KG1 (cell line): ENCODE measurements around the gene CDC27.
"Not testable (repeated sequence)": the region's sequence is repeated elsewhere in the genome, so short reads cannot be mapped to it uniquely, and the experiment has no call there.

ENCODE experiments used
- DNase-seq: peaks from one replicate; lab custom pipeline; 2025; lab: John Stamatoyannopoulos, UW

The CDC27 gene

DNA sequence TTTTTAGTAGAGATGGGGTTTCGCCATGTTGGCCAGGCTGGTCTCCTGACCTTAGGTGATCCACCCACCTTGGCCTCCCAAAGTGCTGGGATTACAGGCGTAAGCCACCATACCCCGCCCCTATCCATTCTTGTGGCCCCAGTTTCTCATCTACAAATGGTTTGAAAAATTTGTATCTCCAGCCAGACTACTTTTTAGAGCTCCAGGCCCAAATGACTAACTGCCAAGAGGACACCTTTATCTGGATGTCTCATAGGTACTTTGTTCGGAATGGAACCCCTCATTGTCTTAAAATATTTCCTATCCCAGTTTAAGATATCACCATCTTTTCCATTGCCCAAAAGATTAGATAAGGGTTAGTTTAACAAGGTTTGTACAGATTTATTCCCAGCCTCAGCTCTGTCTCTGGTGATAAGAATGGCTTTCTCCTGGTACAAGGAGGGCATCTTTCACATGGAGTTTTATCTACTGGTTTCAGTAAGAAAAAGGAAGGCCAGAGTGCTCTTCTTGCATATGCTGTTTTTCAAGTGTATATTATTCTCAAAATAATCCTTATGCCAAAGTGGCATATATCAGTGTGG, 4.9 kb upstream of the CDC27 start:
- DNase-seq, result no peak

DNA sequence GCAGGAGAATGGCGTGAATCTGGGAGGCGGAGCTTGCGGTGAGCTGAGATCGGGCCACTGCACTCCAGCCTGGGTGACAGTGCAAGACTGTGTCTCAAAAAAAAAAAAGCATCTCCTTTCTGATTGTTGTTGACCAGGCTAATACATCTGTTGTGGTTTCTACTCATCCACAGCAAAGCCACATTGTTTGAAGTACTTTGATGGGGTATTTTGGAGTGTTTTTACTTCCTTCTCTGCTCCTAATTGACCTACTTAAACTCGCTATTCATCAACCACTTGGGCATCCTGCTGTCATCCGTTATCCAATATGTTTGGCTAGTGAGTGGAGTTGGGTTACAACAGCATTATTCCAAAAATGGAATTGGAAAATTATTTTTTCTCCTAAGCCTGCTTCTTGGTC, 3.5 kb upstream of the CDC27 start:
- no peak for DNase-seq

- no peak for DNase-seq
These were observed 1.7 kb upstream of the CDC27 start for GRCh38 chr17:47190770-47191169.

- no peak for DNase-seq
These were observed 1.1 kb upstream of the CDC27 start for GRCh38 chr17:47190243-47190642.

DNA sequence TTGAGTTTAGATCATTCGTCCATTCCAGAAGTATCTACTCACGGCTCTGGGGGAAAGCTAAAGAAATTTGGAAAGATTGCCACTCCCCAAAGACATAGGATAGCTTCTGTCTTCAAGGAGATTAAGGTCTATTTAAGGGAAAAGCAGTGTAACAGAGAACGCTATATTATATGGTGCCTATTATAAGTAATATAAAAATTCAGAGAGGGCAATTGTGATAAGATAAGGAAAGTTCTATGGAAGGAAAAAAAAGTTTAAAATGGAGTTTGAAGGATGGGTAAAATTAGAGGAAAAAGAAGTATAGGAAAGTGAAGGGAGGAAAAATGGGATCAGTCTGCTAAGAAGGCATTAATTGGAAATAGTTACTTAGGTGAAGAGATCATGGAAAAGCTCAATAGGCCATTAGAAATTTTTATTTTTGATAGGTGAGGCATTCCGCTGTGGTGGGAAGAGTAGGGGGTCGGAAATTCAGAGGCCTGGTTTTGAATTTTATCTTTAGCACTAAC, 690 bp upstream of the CDC27 start:
- DNase-seq, result no peak

DNA sequence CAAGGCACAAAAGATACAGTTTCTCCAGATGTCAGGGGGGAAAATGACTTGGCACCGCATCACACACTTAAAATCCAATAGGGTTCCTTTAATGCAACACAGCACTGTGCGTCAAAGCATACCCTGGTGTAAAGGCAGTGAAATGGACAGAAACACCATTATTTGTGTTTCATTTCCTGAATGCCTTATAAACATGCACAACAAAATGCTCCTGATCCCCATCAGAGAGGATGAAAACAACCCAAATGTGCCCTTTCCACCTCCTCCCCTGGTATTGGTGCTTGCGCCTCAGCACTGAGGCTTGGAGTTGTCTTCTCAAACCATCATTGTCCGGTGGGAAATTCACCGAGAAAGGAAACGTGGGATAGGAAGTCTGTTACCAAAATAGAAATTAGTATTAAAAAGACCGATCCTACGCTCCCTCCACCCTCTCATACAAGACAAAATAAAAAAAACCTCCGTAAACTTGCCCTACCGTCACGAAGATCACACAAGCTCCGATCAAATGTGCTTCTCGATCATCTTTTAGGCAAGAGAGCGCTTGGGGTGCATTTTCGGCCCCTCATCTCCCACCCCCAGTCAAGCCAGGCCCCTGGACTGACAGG, 722 bp downstream of the CDC27 start:
- DNase-seq, result no peak

- DNase-seq, result no peak
These were observed 4.4 kb downstream of the CDC27 start for GRCh38 chr17:47184681-47185080.

DNA sequence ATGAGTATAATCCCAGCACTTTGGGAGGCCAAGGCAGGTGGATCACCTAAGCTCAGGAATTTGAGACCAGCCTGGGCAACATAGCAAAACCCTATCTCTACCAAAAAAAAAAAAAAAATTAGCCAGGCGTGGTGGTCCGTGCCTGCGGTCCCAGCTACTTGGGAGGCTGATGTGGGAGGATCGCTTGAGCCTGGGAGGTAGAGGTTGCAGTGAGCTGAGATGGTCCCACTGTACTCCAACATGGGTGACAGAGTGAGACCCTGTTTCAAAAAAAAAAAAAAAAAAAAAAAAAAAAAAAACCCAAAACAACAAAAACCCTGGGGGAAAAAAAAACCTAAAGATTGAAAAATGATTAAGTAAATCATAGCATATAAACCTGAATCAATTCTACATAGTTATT, 8.1 kb downstream of the CDC27 start:
- DNase-seq, result not testable (repeated sequence)

DNA sequence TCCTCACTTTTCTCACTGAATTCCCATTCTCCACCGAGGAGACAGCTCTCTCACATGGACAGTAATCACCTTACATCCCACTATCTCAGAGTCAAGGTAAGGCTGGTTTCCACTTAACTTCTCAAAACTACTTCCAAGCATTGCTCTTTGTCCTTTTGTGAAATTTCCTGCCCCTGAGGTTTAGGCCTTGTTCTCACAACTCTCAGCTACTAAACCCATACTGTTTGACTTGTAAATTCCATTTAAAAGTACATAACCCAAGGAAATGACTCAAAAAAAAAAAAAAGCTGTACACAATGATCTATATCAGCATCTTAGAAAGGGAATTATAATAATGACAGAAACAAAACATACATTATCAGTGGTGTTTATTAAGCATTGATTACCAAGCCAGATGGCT, 8.8 kb downstream of the CDC27 start:
- DNase-seq, result no peak

DNA sequence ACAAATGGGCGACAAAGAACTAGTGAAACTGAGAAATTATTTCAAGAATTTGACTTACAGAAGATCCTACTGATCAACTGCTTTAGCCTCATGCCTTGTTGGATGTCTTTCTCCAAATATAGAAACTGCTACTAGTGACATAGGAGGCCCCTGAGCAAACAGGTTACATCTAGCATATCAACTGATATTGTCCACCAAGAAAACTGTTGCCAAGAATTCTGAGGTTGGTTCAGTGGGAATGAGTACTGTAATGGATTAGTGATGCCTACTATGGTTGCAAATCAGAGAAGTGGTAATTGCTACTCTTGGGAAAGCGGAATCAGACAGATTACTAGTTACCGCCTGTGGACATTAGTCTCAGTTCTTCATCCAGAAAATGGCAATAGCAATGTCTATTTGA, 10.0 kb downstream of the CDC27 start:
- no peak for DNase-seq

GRCh38 chr17:47177261-47177660, 11.8 kb downstream of the CDC27 start:
- DNase-seq, result no peak

DNA sequence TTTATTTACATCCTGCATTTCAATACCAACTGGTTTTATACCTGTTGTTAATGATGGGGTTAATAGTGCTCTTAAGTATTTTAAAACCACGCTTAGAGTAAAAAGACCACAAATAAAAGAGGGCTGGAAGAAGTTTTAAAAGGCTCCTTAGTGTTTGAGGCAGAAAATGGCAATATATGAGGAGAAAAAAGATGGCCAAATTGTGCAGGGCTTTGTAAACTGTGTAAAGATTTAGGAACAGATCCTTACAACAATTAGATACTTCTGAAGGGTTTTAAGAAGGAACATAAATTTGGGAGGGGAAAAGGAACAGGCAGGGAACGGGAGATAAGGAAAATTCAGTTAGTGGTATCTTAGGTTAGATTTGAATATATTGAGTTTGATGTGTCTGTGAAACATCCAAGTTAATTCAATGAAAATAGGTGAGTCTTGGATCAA, 12.7 kb downstream of the CDC27 start:
- DNase-seq, result no peak

DNA sequence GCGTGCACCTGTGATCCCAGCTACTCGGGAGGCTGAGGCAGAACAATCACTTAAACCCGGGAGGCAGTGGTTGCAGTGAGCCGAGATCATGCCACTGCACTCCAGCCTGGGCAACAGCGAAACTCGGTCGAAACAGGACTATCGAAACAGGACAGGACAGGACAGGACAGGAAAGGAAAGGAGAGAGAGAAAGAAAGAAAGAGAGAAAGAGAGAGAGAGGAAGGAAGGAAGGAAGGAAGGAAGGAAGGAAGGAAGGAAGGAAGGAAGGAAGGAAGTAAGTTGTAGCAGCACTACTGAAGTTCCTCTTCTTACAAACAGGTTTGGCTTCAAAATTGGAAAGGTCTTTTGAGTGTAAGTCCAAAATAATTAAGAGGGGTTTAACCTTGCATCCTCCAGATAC, 14.3 kb downstream of the CDC27 start:
- not testable (repeated sequence) for DNase-seq

GRCh38 chr17:47172696-47173565, 16.2 kb downstream of the CDC27 start:
- no peak for DNase-seq

GRCh38 chr17:47170710-47171109, 18.4 kb downstream of the CDC27 start:
- no peak for DNase-seq

- not testable (repeated sequence) for DNase-seq
These were observed 20.2 kb downstream of the CDC27 start for GRCh38 chr17:47168896-47169295.

DNA sequence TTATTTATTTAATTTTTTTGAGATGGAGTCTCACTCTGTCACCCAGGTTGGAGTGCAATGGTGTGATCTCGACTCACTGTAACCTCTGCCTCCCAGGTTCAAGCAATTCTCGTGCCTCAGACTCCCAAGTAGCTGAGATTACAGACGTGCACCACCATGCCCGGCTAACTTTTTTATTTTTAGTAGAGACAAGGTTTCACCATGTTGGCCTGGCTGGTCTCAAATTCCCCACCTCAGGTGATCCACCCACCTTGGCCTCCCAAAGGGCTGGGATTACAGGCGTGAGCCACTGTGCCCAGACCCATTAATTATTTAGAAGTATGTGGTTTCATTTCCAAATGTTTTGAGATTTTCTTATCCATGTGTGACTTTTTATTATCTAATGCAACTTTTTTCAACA, 22.2 kb downstream of the CDC27 start:
- DNase-seq, result not testable (repeated sequence)

DNA sequence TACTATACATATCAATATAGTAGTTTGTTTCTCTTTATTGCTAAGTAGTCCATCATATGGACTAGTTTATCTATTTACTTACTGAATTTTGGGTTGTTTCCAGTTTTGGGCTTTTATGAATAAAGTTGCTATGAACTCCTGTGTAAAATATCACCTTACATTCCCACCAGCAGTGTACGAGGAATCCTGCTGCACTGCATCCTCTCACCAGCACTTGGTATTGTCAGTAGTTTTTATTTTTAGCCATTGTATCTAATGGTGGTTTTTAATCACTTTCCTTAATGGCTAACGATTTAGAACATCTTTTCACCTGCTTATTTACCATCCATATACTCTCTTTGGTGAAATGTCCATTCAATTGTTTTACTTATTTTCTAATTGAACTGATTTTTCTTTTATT, 24.0 kb downstream of the CDC27 start:
- DNase-seq, result no peak

DNA sequence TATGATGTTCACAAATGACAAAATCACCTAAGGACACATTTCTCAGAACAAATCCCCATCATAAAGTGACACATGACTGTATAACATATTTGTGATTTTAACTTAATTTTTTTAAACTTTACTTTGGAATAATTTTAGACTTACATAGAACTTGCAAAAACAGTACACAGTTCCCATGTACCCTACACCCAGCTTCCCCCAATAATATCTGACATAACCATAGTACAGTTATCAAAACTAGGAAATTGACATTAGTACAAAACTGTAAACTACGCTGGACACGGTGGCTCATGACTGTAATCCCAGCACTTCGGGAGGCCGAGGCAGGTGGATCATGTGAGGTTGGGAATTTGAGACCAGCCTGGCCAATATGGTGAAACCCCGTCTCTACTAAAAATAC, 24.8 kb downstream of the CDC27 start:
- no peak for DNase-seq

DNA sequence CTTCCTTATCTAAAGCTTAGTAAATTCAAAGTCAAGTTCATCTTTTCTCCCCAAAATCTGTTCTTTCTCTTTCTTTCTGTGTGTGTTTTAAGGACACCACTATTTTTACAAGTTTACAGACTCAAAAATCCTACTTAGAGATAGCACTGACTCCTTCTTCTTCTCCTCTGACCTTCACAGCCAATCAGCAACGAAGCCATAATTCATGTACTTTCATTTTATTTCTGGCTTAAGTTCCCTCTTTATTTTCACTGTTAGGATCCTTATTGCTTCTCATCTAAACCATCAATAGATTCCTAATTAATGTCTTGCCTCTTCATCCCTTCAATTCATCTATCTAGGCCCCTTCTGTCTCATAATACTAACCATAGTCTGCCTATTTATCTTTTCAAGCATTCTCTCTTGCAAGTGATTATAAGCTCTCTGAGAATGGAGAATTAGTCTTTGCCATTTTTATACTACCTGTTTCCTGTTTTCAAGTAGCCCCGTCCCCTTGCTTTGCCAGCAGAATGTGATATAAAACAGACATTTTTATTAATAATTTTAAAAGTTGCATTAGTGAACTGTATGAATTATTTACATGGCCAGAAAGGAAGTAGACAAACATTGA, 27.0 kb downstream of the CDC27 start:
- DNase-seq, result no peak

DNA sequence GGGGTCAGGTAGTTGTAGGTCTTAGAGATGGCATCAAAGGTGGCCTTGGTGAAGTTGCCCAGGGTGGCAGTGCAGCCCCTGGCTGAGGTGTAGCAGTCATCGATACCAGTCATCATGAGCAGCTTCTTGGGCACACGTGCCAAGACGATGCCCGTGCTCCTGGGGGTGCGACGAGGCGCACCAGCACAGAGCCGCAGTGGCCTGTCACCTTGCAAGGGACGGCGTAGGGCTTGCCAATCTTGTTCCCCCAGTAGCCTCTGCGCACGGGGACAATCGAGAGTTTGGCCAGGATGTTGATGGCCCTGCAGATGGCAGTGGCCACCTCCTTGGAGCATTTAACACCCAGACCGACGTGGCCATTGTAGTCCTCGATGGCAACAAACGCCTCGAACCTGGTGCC, 29.8 kb downstream of the CDC27 start:
- no peak for DNase-seq

- no peak for DNase-seq
These were observed 43.7 kb downstream of the CDC27 start for GRCh38 chr17:47145351-47145750.

GRCh38 chr17:47135235-47135634, 53.9 kb downstream of the CDC27 start:
- no peak for DNase-seq
